Chondrocyte (in vitro differentiated cells): ENCODE results near the gene LRFN5. TPM values are rescaled to one million over a fixed set of nuclear protein-coding genes. Genes with fewer than 3 reads are reported as not detected.
"Not testable (repeated sequence)": the region's sequence is repeated elsewhere in the genome, so short reads cannot be mapped to it uniquely, and the experiment has no call there.

Experiments
- DNase-seq: peaks from one replicate; pipeline ENCODE4 v3.0.0; 2021; ENCODE audit warnings: mixed read lengths, low spot score
- H3K27ac Mint-ChIP-seq: one replicate; pipeline ENCODE4 v1.8.0; 2021; ENCODE audit warnings: mild to moderate bottlenecking, moderate library complexity, mixed read lengths; ENCODE audit not compliant: unreplicated experiment
- H3K27me3 Mint-ChIP-seq: 2 replicates; pipeline ENCODE4 v1.8.0; 2021; ENCODE audit warnings: low read depth, mixed read lengths
- H3K36me3 Mint-ChIP-seq: 2 replicates; pipeline ENCODE4 v1.8.0; 2021; ENCODE audit warnings: low read depth, mixed read lengths
- H3K4me1 Mint-ChIP-seq: 2 replicates; pipeline ENCODE4 v1.8.0; 2021; ENCODE audit warnings: low read depth, mild to moderate bottlenecking, mixed read lengths
- H3K4me3 Mint-ChIP-seq: one replicate; pipeline ENCODE4 v1.8.0; 2021; ENCODE audit warnings: mild to moderate bottlenecking, moderate library complexity, mixed read lengths; ENCODE audit not compliant: unreplicated experiment
- H3K9me3 Mint-ChIP-seq: 2 replicates; pipeline ENCODE4 v1.8.0; 2021; ENCODE audit warnings: low read depth, mixed read lengths
- long read RNA-seq: library from polyadenylated mRNA; stranded (forward); transcript quantifications from one replicate; pipeline ENCODE4 v2.0.0, GENCODE V29; 2021
- total RNA-seq: library from RNA; stranded (reverse); gene quantifications from 3 replicates; pipeline ENCODE4 v1.2.1, GENCODE V29; 2021
- TF ChIP-seq, protein P1 (sequence below): fragments of 200-600 bp; sonication (generic); IDR thresholded peaks from 2 replicates; pipeline ENCODE4 v1.5.0; 2021; ENCODE audit warnings: antibody characterized with exemption, mild to moderate bottlenecking, moderate library complexity

LRFN5 gene
- total RNA-seq = 0.10 TPM in 1 of 3 replicates, not detected in the others
- long read RNA-seq = 0 reads

DNA sequence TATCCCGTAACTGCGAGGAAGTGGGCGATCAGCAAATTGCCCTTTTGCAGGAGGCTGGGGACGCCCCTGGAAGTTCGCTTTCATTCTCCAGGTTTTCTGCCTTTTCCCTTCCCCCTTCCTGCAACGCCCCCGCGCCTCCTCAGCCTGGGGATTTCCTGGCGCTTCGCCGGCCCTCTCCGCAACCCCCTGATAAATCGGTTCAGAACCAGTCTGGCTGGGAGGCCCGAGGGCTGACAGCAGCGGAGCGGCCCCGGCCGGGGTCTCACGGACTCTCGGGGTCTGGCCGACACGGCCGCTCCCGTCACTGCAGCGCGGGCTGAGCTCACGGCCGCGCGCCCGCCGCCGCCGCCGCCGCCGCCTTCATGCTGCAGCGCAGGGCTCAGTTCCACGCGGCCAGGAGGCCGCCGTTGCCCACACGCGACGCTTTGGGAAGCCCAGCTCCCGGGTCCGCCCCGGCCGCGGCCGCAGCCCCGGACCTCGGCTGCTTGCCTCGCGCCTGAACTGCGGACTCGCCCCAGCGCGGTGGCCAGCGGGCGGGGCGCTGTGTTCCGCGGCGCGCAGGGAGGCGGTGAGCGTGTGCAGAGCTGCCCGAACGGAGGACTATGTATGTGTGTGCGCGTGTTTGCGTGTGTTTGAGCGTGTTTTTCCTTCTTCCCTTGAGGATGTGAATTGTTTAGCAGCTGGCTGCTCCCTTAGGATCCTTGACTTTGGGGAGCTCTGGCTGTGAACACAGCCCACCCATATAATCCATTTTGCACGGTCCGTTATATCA lies at the start of gene LRFN5:
Gene LRFN5 (plus strand): TSS at position 345 of the 772 bp plus-strand sequence.
- Mint-ChIP-seq H3K36me3 (no peaks in the 10 kb centered on the region), H3K27ac (no peak within 1 kb of the TSS), H3K4me1 (peaks cover 39% of the 10 kb centered on the region), H3K9me3 (no peaks in the 10 kb centered on the region), H3K27me3 (peaks cover 83% of the 10 kb centered on the region), H3K4me3 (peak within 1 kb of the TSS; percentile 69)
- DNase-seq = peak; percentile 61
- TF ChIP-seq, protein P1, sequence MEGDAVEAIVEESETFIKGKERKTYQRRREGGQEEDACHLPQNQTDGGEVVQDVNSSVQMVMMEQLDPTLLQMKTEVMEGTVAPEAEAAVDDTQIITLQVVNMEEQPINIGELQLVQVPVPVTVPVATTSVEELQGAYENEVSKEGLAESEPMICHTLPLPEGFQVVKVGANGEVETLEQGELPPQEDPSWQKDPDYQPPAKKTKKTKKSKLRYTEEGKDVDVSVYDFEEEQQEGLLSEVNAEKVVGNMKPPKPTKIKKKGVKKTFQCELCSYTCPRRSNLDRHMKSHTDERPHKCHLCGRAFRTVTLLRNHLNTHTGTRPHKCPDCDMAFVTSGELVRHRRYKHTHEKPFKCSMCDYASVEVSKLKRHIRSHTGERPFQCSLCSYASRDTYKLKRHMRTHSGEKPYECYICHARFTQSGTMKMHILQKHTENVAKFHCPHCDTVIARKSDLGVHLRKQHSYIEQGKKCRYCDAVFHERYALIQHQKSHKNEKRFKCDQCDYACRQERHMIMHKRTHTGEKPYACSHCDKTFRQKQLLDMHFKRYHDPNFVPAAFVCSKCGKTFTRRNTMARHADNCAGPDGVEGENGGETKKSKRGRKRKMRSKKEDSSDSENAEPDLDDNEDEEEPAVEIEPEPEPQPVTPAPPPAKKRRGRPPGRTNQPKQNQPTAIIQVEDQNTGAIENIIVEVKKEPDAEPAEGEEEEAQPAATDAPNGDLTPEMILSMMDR = no peak

- TF ChIP-seq, protein P1 = no peak
- Mint-ChIP-seq H3K4me3 (no peak overlapping the region), H3K27me3 (peaks cover 2% of the 10 kb centered on the region), H3K4me1 (no peaks in the 10 kb centered on the region), H3K9me3 (no peaks in the 10 kb centered on the region), H3K27ac (no peak overlapping the region), H3K36me3 (no peaks in the 10 kb centered on the region)
- no peak for DNase-seq
Observed at GRCh38 chr14:41558490-41558889, 48.2 kb upstream of the LRFN5 start.

GRCh38 chr14:41566864-41567263 lies 39.8 kb upstream of the LRFN5 start:
- not testable (repeated sequence) for H3K27me3 Mint-ChIP-seq, H3K36me3 Mint-ChIP-seq, H3K9me3 Mint-ChIP-seq, H3K27ac Mint-ChIP-seq, H3K4me3 Mint-ChIP-seq, DNase-seq, H3K4me1 Mint-ChIP-seq

- H3K4me3 Mint-ChIP-seq = no peak overlapping the region
- TF ChIP-seq, protein P1 = no peak
- no peaks in the 10 kb centered on the region for H3K4me1 Mint-ChIP-seq
- peaks cover 6% of the 10 kb centered on the region for H3K9me3 Mint-ChIP-seq
- no peak overlapping the region for H3K27ac Mint-ChIP-seq
- no peaks in the 10 kb centered on the region for H3K27me3 Mint-ChIP-seq
- no peak for DNase-seq
- no peaks in the 10 kb centered on the region for H3K36me3 Mint-ChIP-seq
Observed at GRCh38 chr14:41568979-41569378, 37.7 kb upstream of the LRFN5 start.

- Mint-ChIP-seq H3K27ac (no peak overlapping the region), H3K4me3 (no peak overlapping the region), H3K27me3 (peaks cover 4% of the 10 kb centered on the region), H3K36me3 (no peaks in the 10 kb centered on the region), H3K9me3 (peaks cover 9% of the 10 kb centered on the region), H3K4me1 (no peaks in the 10 kb centered on the region)
- TF ChIP-seq, protein P1 = no peak
- no peak for DNase-seq
Observed at GRCh38 chr14:41570415-41571155, 36.1 kb upstream of the LRFN5 start.
